A549 (cell line): ENCODE measurements around the gene GNAL. TPM values are rescaled to one million over a fixed set of nuclear protein-coding genes. Genes with fewer than 3 reads are reported as not detected.

Experiments used
- ATAC-seq, 2 experiments: fragments of 200-7000 bp in 1 of 2; fragments of >200 bp in 1 of 2; cut with Nextera tagmentation in 1 of 2; cut with Tn5 transposase in 1 of 2; 3 replicates each; pipeline versions ENCODE4 v1.8.0 to v1.9.1; 2018 to 2020; ENCODE audit warnings: mild to moderate bottlenecking in 1 of 2, moderate library complexity in 1 of 2
- CTCF ChIA-PET: fragments of 300-600 bp; sonication (Branson Sonifier 250); formaldehyde crosslinking; extraction: SDS; loops from one replicate; lab custom pipeline; 2021; ENCODE audit warnings: antibody characterized with exemption, inconsistent platforms; lab: Yijun Ruan, JAX
- POLR2A ChIA-PET: fragments of 350-600 bp; formaldehyde crosslinking; extraction: SDS; loops from one replicate; lab custom pipeline; 2021; ENCODE audit warnings: antibody characterized with exemption, inconsistent platforms; lab: Yijun Ruan, JAX
- DNase-seq, 2 experiments: peaks; one replicate each; pipeline versions ENCODE4 v3.0.0 to v3.0.0-alpha.2; 2011 to 2016; ENCODE audit warnings: low read depth in 1 of 2, low spot score in 1 of 2
- FAIRE-seq: peaks from 2 replicates; lab custom pipeline; 2011; peaks lifted over from hg19 to GRCh38; lab: Jason Lieb, UNC
- H3K27ac ChIP-seq, 2 experiments: fragments of >200 bp; sonication (Bioruptor Twin); formaldehyde crosslinking; 3 replicates each; pipeline ENCODE4 v1.5.1; 2016 to 2017
- H3K4me1 ChIP-seq: fragments of >200 bp; sonication (Bioruptor Twin); formaldehyde crosslinking; 3 replicates; pipeline ENCODE4 v1.6.1; 2016
- H3K4me2 ChIP-seq: fragments of >200 bp; sonication (Bioruptor Twin); formaldehyde crosslinking; 3 replicates; pipeline ENCODE4 v1.6.1; 2016
- H3K4me3 ChIP-seq: fragments of >200 bp; sonication (Bioruptor Twin); formaldehyde crosslinking; 3 replicates; pipeline ENCODE4 v1.5.1; 2016
- H3K9me3 ChIP-seq: fragments of >200 bp; sonication (Bioruptor Twin); formaldehyde crosslinking; 3 replicates; pipeline ENCODE4 v1.6.1; 2016
- ATOH8 ChIP-seq: fragments of 250-450 bp; sonication (Bioruptor Pico); IDR thresholded peaks from 2 replicates; pipeline ENCODE4 v1.5.0; 2020; ENCODE audit warnings: low read depth, mild to moderate bottlenecking, moderate library complexity
- BHLHE40 ChIP-seq: IDR thresholded peaks from 2 replicates; pipeline ENCODE4 v1.6.1; 2012; ENCODE audit warnings: low read depth, low read length, inconsistent platforms
- CHD2 ChIP-seq: fragments of 150-350 bp; IDR thresholded peaks from 2 replicates; pipeline ENCODE4 v1.6.1; 2014; ENCODE audit warnings: low read length; ENCODE audit not compliant: partially characterized antibody
- E2F6 ChIP-seq: IDR thresholded peaks from 2 replicates; pipeline ENCODE4 v1.6.1; 2012; ENCODE audit warnings: low read depth, borderline replicate concordance
- EHMT2 ChIP-seq: fragments of 200-600 bp; sonication (generic); IDR thresholded peaks from 2 replicates; pipeline ENCODE4 v1.6.1; 2016; ENCODE audit warnings: antibody characterized with exemption, low read depth, mild to moderate bottlenecking, moderate library complexity
- ELK1 ChIP-seq: fragments of 150-350 bp; IDR thresholded peaks from 2 replicates; pipeline ENCODE4 v1.6.1; 2014; ENCODE audit warnings: low read depth, mild to moderate bottlenecking, low read length
- ESRRA ChIP-seq: fragments of 150-350 bp; IDR thresholded peaks from 2 replicates; pipeline ENCODE4 v1.6.1; 2014; ENCODE audit warnings: mild to moderate bottlenecking, low read length, borderline replicate concordance
- GATA3 ChIP-seq: IDR thresholded peaks from 2 replicates; pipeline ENCODE4 v1.6.1; 2012; ENCODE audit warnings: borderline replicate concordance
- HDAC2 ChIP-seq: fragments of 200-600 bp; sonication (generic); IDR thresholded peaks from 2 replicates; pipeline ENCODE4 v1.6.1; 2016
- HEYL ChIP-seq: fragments of 250-450 bp; sonication (Bioruptor Pico); IDR thresholded peaks from 2 replicates; pipeline ENCODE4 v1.8.0; 2021; ENCODE audit warnings: mild to moderate bottlenecking, moderate library complexity
- HMGXB4 ChIP-seq: fragments of 250-450 bp; sonication (Bioruptor Pico); IDR thresholded peaks from 2 replicates; pipeline ENCODE4 v1.5.0; 2021; ENCODE audit warnings: mild to moderate bottlenecking, moderate library complexity, borderline replicate concordance
- HOXA7 ChIP-seq: fragments of 250-450 bp; sonication (Bioruptor Pico); IDR thresholded peaks from 2 replicates; pipeline ENCODE4 v1.5.0; 2020; ENCODE audit warnings: mild to moderate bottlenecking, moderate library complexity
- HOXB13 ChIP-seq: fragments of 250-450 bp; sonication (Bioruptor Pico); IDR thresholded peaks from 2 replicates; pipeline ENCODE4 v1.5.0; 2020; ENCODE audit warnings: low read depth, mild to moderate bottlenecking, moderate library complexity
- JUN ChIP-seq, 2 experiments: fragments of >200 bp; sonication (Bioruptor Twin); formaldehyde crosslinking; IDR thresholded peaks; 2 replicates in 1 of 2; 3 replicates in 1 of 2; pipeline ENCODE4 v1.6.1; 2016 to 2017
- KDM1A ChIP-seq: fragments of 200-600 bp; sonication (generic); IDR thresholded peaks from 2 replicates; pipeline ENCODE4 v1.6.1; 2016; ENCODE audit warnings: low read depth, mild to moderate bottlenecking
- MAFK ChIP-seq: fragments of 450-650 bp; IDR thresholded peaks from 2 replicates; pipeline ENCODE4 v1.6.1; 2014; ENCODE audit not compliant: partially characterized antibody
- MAX ChIP-seq: IDR thresholded peaks from 2 replicates; pipeline ENCODE4 v1.6.1; 2012
- MAZ ChIP-seq: fragments of 150-350 bp; IDR thresholded peaks from 2 replicates; pipeline ENCODE4 v1.6.1; 2014; ENCODE audit warnings: antibody characterized with exemption, low read depth, low read length, borderline replicate concordance
- NFE2L2 ChIP-seq: fragments of 150-350 bp; conservative IDR thresholded peaks from 2 replicates; pipeline ENCODE4 v1.6.1; 2014; ENCODE audit warnings: low read length
- PBX3 ChIP-seq: IDR thresholded peaks from 2 replicates; pipeline ENCODE4 v1.6.1; 2012
- RARB ChIP-seq: fragments of 250-450 bp; sonication (Bioruptor Pico); IDR thresholded peaks from 2 replicates; pipeline ENCODE4 v1.8.0; 2021; ENCODE audit warnings: mild to moderate bottlenecking, moderate library complexity
- TFCP2L1 ChIP-seq: fragments of 250-450 bp; sonication (Bioruptor Pico); IDR thresholded peaks from 2 replicates; pipeline ENCODE4 v1.5.0; 2021; ENCODE audit warnings: mild to moderate bottlenecking
- USF2 ChIP-seq: fragments of 450-650 bp; IDR thresholded peaks from 2 replicates; pipeline ENCODE4 v1.6.1; 2014; ENCODE audit warnings: antibody characterized with exemption
- ZFP36 ChIP-seq: fragments of 450-650 bp; IDR thresholded peaks from 2 replicates; pipeline ENCODE4 v1.6.1; 2014; ENCODE audit warnings: borderline replicate concordance; ENCODE audit not compliant: partially characterized antibody
- WGBS: methylation state at CpG from one replicate; pipeline ENCODE4 v1.1.6; 2017; ENCODE audit errors: missing lambda C conversion rate; 5-methylcytosine and 5-hydroxymethylcytosine counted together
- polyA plus RNA-seq, 4 experiments: library from polyadenylated mRNA; depleted of rRNA in 3 of 4; stranded (reverse); fragments of >200 nt; fragmentation: RNase III in 1 of 4; extraction: RNeasy Plus Mini Kit Qiagen cat#74134 plus additional on column Dnase treatment in 1 of 4; gene quantifications; 2 replicates in 3 of 4; 3 replicates in 1 of 4; pipeline ENCODE4 v1.2.3, GENCODE V29; 2011 to 2017

Gene GNAL
- polyA plus RNA-seq, 2 of the 4 experiments (the other 2 are of a cell fraction), result 5.1 to 12.9 TPM

GRCh38 chr18:11923450-11923849, 234.4 kb downstream of the GNAL start:
- no peak overlapping the region for H3K4me3 ChIP-seq
- ATAC-seq (no peak), FAIRE-seq (no peak), DNase-seq (no peak)
- POLR2A ChIA-PET, result interaction anchor here (1.4 kb wide), 1 partner anchor 9 kb away, joined by 3 read pairs; no protein-coding TSS in a partner anchor
- no peak for TF ChIP-seq EHMT2
- TF ChIP-seq E2F6, result no peak
- TF ChIP-seq ATOH8 (CRISPR knock-in tag), result no peak
- no peak for TF ChIP-seq HMGXB4 (CRISPR knock-in tag)
- no peak for TF ChIP-seq HOXB13 (CRISPR knock-in tag)
- TF ChIP-seq, all 56 proteins: peak for 0
- H3K9me3 ChIP-seq, result no peaks in the 10 kb centered on the region
- 94% methylated on average over 3 of the region's 3 CpGs for WGBS
- H3K27ac ChIP-seq, result no peak overlapping the region
- CTCF ChIA-PET, result interaction anchor here (1.0 to 10.1 kb wide), 3 partner anchors 15 to 116 kb away, joined by 3 to 73 read pairs (median 3); no protein-coding TSS in a partner anchor
- H3K4me1 ChIP-seq, result no peaks in the 10 kb centered on the region
- H3K4me2 ChIP-seq, result no peak overlapping the region

- Histone ChIP-seq H3K4me2 (no peak overlapping the region), H3K27ac (no peak overlapping the region), H3K4me3 (no peak overlapping the region)
- FAIRE-seq (no peak), DNase-seq (no peak)
- POLR2A ChIA-PET, result no interaction called here
- TF ChIP-seq MAFK (no peak), TFCP2L1 (CRISPR knock-in tag) (no peak), USF2 (no peak), GATA3 (no peak), ELK1 (no peak), HDAC2 (no peak)
- TF ChIP-seq, all 56 proteins: peak for 0
- Histone ChIP-seq H3K4me1 (no peaks in the 10 kb centered on the region), H3K9me3 (no peaks in the 10 kb centered on the region)
- CTCF ChIA-PET, result interaction anchor here (0.7 to 10.1 kb wide), 3 partner anchors 12 to 113 kb away, joined by 3 to 73 read pairs (median 3); no protein-coding TSS in a partner anchor
- ATAC-seq, result no peak
- 74% methylated on average over 11 of the region's 12 CpGs for WGBS
These were observed 236.9 kb downstream of the GNAL start for GRCh38 chr18:11925800-11926481.

- Histone ChIP-seq H3K9me3 (no peaks in the 10 kb centered on the region), H3K4me2 (no peak overlapping the region), H3K4me3 (no peak overlapping the region), H3K27ac (no peak overlapping the region), H3K4me1 (no peaks in the 10 kb centered on the region)
- DNase-seq, result no peak
- ChIA-PET POLR2A (no interaction called here), CTCF (interaction anchor here (1.2 to 10.1 kb wide), 3 partner anchors 11 to 112 kb away, joined by 4 to 73 read pairs (median 7); no protein-coding TSS in a partner anchor)
- no peak for ATAC-seq
- WGBS, result 30% methylated on average over 1 of the region's 1 CpG
- FAIRE-seq, result no peak
- TF ChIP-seq MAX (no peak), KDM1A (no peak), ESRRA (no peak), RARB (CRISPR knock-in tag) (no peak), CHD2 (no peak), NFE2L2 (no peak), JUN (IDR thresholded peaks at IDR 0.05) (no peak), BHLHE40 (no peak), MAZ (no peak), ZFP36 (no peak), HOXA7 (CRISPR knock-in tag) (no peak), HEYL (CRISPR knock-in tag) (no peak), EHMT2 (no peak), PBX3 (no peak), HMGXB4 (CRISPR knock-in tag) (no peak)
These were observed 238.4 kb downstream of the GNAL start for GRCh38 chr18:11927497-11927896.
